ENCODE measurements around the gene TXLNA.

TXLNA gene

DNA sequence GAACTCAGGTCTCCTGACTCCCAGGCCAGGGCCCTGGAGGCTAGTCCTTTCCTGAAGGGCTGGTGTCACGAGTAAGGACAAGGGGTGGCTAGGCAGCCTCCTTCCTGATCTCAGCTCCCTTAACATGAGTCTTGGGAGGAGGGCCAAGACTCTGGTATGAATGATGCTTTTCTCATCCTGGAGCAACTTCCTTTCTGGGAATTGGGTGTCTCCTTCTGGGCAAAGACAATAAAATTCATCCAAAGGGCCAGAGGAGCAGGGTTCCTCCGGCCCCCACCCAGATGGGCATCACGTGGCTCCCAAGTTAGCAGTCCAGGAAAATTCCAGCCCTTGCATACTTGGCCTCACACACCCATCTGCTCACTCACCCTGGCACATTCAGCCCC, 67.4 kb downstream of the TXLNA start, which contains the start of gene FAM167B:
Gene FAM167B, plus strand, starts transcription at position 335 of the 386 bp plus-strand sequence. CDS start 200 bp downstream, outside the sequence.
- no peak for DNase-seq

- DNase-seq, result no peak
Measured at GRCh38 chr1:32247452-32247851, 68.0 kb downstream of the TXLNA start.

Data from hypothalamus (tissue), 51 donors.